ENCODE measurements around the gene MAML2. TPM values are rescaled to one million over a fixed set of nuclear protein-coding genes. Genes with fewer than 3 reads are reported as not detected.

MAML2 gene
- total RNA-seq, 1 experiment from 2014 or later: 0.11 TPM

DNA sequence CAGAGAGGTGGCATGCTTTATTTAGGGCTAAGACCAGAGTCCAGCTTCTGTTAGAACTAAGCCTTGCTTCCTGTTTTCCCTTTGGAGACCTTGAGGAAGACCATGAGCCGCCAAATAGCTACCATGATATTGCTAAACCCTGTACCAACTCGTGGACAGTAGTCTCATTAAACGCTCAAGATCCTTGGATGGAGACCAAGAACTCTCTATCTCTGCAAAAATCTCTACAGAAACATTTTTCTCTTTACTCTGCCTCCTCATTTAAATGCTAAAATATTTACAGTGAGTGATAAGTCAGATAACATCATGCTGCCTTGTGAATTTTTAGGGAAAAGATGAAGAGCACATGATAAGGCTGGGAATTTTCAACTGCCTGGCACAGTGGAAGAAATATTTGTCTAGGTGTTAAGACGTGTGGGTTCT is 197.8 kb downstream of the MAML2 start:
- Histone ChIP-seq H4K20me1 (ENCODE audit: insufficient read depth, low read depth, low read length) (no peaks in the 10 kb centered on the region), H3K4me1 (ENCODE audit: low read length) (no peaks in the 10 kb centered on the region), H3K27me3 (ENCODE audit: low read length) (0 out of 2 replicates have a peak, but pooled peaks cover 2% of the 10 kb centered on the region), H3K9ac (ENCODE audit: low read length) (no peak overlapping the region), H3K79me2 (ENCODE audit: low read length) (no peaks in the 10 kb centered on the region), H3K36me3 (ENCODE audit: insufficient read depth, low read length) (no peaks in the 10 kb centered on the region), H3K27ac (ENCODE audit: low read length) (no peak overlapping the region), H3K9me2 (replicated peaks; ENCODE audit: insufficient read depth, low read length) (no peaks in the 10 kb centered on the region), H2AFZ (ENCODE audit: low read length) (no peak overlapping the region), H3K4me3 (ENCODE audit: low read length) (no peak overlapping the region), H3K9me3 (ENCODE audit: low read length) (no peaks in the 10 kb centered on the region), H3K4me2 (ENCODE audit: low read depth, low read length, poor library complexity, severe bottlenecking) (no peak overlapping the region)
- DNase-seq: no peak

GRCh38 chr11:96144553-96144952 is 198.4 kb downstream of the MAML2 start:
- H3K4me2 ChIP-seq (ENCODE audit: low read depth, low read length, poor library complexity, severe bottlenecking): no peak overlapping the region
- H3K4me3 ChIP-seq (ENCODE audit: low read length): no peak overlapping the region
- H4K20me1 ChIP-seq (ENCODE audit: insufficient read depth, low read depth, low read length): no peaks in the 10 kb centered on the region
- 0 out of 2 replicates have a peak, but pooled peaks cover 2% of the 10 kb centered on the region for H3K27me3 ChIP-seq (ENCODE audit: low read length)
- H3K4me1 ChIP-seq (ENCODE audit: low read length): no peaks in the 10 kb centered on the region
- H2AFZ ChIP-seq (ENCODE audit: low read length): no peak overlapping the region
- H3K79me2 ChIP-seq (ENCODE audit: low read length): no peaks in the 10 kb centered on the region
- no peak overlapping the region for H3K9ac ChIP-seq (ENCODE audit: low read length)
- no peaks in the 10 kb centered on the region for H3K9me2 ChIP-seq (replicated peaks; ENCODE audit: insufficient read depth, low read length)
- H3K27ac ChIP-seq (ENCODE audit: low read length): no peak overlapping the region
- H3K36me3 ChIP-seq (ENCODE audit: insufficient read depth, low read length): no peaks in the 10 kb centered on the region
- DNase-seq: no peak
- H3K9me3 ChIP-seq (ENCODE audit: low read length): no peaks in the 10 kb centered on the region

- no peaks in the 10 kb centered on the region for H3K79me2 ChIP-seq (ENCODE audit: low read length)
- no peak for DNase-seq
- no peaks in the 10 kb centered on the region for H3K4me1 ChIP-seq (ENCODE audit: low read length)
- H3K9me2 ChIP-seq (replicated peaks; ENCODE audit: insufficient read depth, low read length): no peaks in the 10 kb centered on the region
- H3K4me3 ChIP-seq (ENCODE audit: low read length): no peak overlapping the region
- no peak overlapping the region for H3K9ac ChIP-seq (ENCODE audit: low read length)
- H3K27ac ChIP-seq (ENCODE audit: low read length): no peak overlapping the region
- no peak overlapping the region for H3K4me2 ChIP-seq (ENCODE audit: low read depth, low read length, poor library complexity, severe bottlenecking)
- no peaks in the 10 kb centered on the region for H4K20me1 ChIP-seq (ENCODE audit: insufficient read depth, low read depth, low read length)
- H2AFZ ChIP-seq (ENCODE audit: low read length): no peak overlapping the region
- H3K36me3 ChIP-seq (ENCODE audit: insufficient read depth, low read length): no peaks in the 10 kb centered on the region
- H3K27me3 ChIP-seq (ENCODE audit: low read length): 0 out of 2 replicates have a peak, but pooled peaks cover 2% of the 10 kb centered on the region
- H3K9me3 ChIP-seq (ENCODE audit: low read length): no peaks in the 10 kb centered on the region
Observed at GRCh38 chr11:96143041-96143521, 199.9 kb downstream of the MAML2 start.

- Histone ChIP-seq H2AFZ (ENCODE audit: low read length) (no peak overlapping the region), H3K9me3 (ENCODE audit: low read length) (no peaks in the 10 kb centered on the region), H3K27me3 (ENCODE audit: low read length) (0 out of 2 replicates have a peak, but pooled peaks cover 2% of the 10 kb centered on the region), H3K4me2 (ENCODE audit: low read depth, low read length, poor library complexity, severe bottlenecking) (no peak overlapping the region), H3K79me2 (ENCODE audit: low read length) (no peaks in the 10 kb centered on the region), H4K20me1 (ENCODE audit: insufficient read depth, low read depth, low read length) (no peaks in the 10 kb centered on the region), H3K4me1 (ENCODE audit: low read length) (no peaks in the 10 kb centered on the region), H3K9ac (ENCODE audit: low read length) (no peak overlapping the region), H3K27ac (ENCODE audit: low read length) (no peak overlapping the region), H3K36me3 (ENCODE audit: insufficient read depth, low read length) (no peaks in the 10 kb centered on the region), H3K4me3 (ENCODE audit: low read length) (no peak overlapping the region), H3K9me2 (replicated peaks; ENCODE audit: insufficient read depth, low read length) (no peaks in the 10 kb centered on the region)
- DNase-seq: no peak
Observed at GRCh38 chr11:96141626-96142025, 201.4 kb downstream of the MAML2 start.

- no peaks in the 10 kb centered on the region for H3K36me3 ChIP-seq (ENCODE audit: insufficient read depth, low read length)
Observed at GRCh38 chr11:96139691-96140090, 203.3 kb downstream of the MAML2 start.

DNA sequence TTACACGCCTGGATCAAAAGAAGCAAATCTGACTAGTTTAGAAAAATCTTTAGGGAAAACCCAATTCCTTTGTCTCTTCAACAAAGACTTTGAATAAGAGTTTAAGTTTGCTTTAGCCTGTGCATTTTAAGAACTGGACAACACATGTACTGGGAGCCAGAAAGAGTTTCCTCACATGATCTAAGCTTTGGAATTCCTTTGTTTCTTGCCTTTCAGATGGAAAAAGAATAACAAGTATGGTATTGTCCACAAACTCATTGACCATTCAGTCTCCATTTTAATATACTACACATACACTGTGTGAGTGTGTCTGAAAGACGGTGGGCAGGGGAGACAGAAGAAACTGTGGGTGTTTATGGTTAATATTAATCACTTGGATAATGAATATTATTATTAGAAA is 205.6 kb downstream of the MAML2 start:
- H3K27me3 ChIP-seq (ENCODE audit: low read length): no peaks in the 10 kb centered on the region
- no peak overlapping the region for H3K9ac ChIP-seq (ENCODE audit: low read length)
- no peak for DNase-seq
- no peak overlapping the region for H3K4me3 ChIP-seq (ENCODE audit: low read length)
- no peaks in the 10 kb centered on the region for H3K9me2 ChIP-seq (replicated peaks; ENCODE audit: insufficient read depth, low read length)
- H3K4me2 ChIP-seq (ENCODE audit: low read depth, low read length, poor library complexity, severe bottlenecking): no peak overlapping the region
- no peak overlapping the region for H2AFZ ChIP-seq (ENCODE audit: low read length)
- no peaks in the 10 kb centered on the region for H3K9me3 ChIP-seq (ENCODE audit: low read length)
- H4K20me1 ChIP-seq (ENCODE audit: insufficient read depth, low read depth, low read length): no peaks in the 10 kb centered on the region
- no peak overlapping the region for H3K27ac ChIP-seq (ENCODE audit: low read length)
- H3K79me2 ChIP-seq (ENCODE audit: low read length): no peaks in the 10 kb centered on the region
- no peaks in the 10 kb centered on the region for H3K4me1 ChIP-seq (ENCODE audit: low read length)
- H3K36me3 ChIP-seq (ENCODE audit: insufficient read depth, low read length): no peaks in the 10 kb centered on the region

More at GRCh38 chr11:96139691-96140090, 203.3 kb downstream of the MAML2 start:
- Histone ChIP-seq H2AFZ (ENCODE audit: low read length) (no peak overlapping the region), H3K9ac (ENCODE audit: low read length) (no peak overlapping the region), H4K20me1 (ENCODE audit: insufficient read depth, low read depth, low read length) (no peaks in the 10 kb centered on the region), H3K4me2 (ENCODE audit: low read depth, low read length, poor library complexity, severe bottlenecking) (no peak overlapping the region), H3K4me1 (ENCODE audit: low read length) (no peaks in the 10 kb centered on the region), H3K9me2 (replicated peaks; ENCODE audit: insufficient read depth, low read length) (no peaks in the 10 kb centered on the region), H3K79me2 (ENCODE audit: low read length) (no peaks in the 10 kb centered on the region), H3K4me3 (ENCODE audit: low read length) (no peak overlapping the region), H3K27me3 (ENCODE audit: low read length) (no peaks in the 10 kb centered on the region), H3K9me3 (ENCODE audit: low read length) (no peaks in the 10 kb centered on the region), H3K27ac (ENCODE audit: low read length) (no peak overlapping the region)
- no peak for DNase-seq

DNA sequence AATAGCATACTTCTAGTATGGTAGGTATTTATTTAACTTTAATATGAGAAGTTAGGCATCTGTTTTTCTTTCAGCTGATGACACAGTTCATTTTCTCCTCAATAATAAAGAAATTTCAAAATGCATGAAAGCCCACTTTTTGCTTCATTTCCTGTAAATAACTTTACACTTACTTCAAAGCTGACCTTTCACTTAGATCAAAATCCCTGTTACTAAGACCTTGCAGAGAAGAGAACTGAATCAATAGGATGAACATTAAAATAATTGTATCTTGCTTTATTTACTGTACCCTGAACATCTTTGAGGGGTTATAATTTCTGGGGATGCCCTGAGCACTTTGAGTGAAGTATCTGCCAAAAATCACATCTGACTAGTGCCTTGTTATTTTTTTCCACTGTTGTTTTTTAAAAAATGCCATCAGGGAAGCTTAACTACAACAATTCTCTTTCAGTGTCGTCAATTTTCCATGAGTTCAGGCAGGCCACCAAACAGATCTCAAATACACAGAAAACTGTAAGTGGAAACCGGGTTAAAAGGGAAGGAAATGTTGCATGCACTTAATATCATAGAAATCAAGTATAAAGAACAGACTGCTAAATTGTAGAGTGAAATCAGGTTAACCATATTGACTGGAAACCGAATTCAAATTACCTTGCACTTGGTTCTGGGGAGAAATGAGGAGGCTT is 206.2 kb downstream of the MAML2 start:
- no peak for DNase-seq
- Histone ChIP-seq H3K9ac (ENCODE audit: low read length) (no peak overlapping the region), H3K4me2 (ENCODE audit: low read depth, low read length, poor library complexity, severe bottlenecking) (no peak overlapping the region), H3K27me3 (ENCODE audit: low read length) (no peaks in the 10 kb centered on the region), H3K36me3 (ENCODE audit: insufficient read depth, low read length) (no peaks in the 10 kb centered on the region), H3K9me2 (replicated peaks; ENCODE audit: insufficient read depth, low read length) (no peaks in the 10 kb centered on the region), H3K9me3 (ENCODE audit: low read length) (no peaks in the 10 kb centered on the region), H3K4me1 (ENCODE audit: low read length) (no peaks in the 10 kb centered on the region), H4K20me1 (ENCODE audit: insufficient read depth, low read depth, low read length) (no peaks in the 10 kb centered on the region), H3K4me3 (ENCODE audit: low read length) (no peak overlapping the region), H3K27ac (ENCODE audit: low read length) (no peak overlapping the region), H2AFZ (ENCODE audit: low read length) (no peak overlapping the region), H3K79me2 (ENCODE audit: low read length) (no peaks in the 10 kb centered on the region)

DNA sequence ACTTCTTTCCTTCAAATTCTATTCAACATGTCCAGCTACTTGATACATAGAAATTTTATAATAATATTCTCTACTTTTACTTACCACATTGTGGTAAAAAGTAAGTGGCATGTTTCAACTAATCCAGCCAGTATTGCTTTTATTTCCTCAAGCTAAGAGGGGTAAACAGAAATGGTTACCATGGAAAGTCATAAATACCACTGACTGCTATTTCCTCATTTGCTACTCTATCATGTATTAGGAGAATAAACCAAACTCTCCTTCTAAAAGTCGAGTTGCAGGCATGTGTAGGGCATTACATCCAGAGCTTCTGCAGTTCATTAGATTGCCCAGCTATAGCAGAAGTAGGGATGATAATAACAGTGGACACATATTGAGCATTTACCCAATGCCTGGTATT is 208.4 kb downstream of the MAML2 start:
- H3K79me2 ChIP-seq (ENCODE audit: low read length): no peaks in the 10 kb centered on the region
- H3K9me3 ChIP-seq (ENCODE audit: low read length): no peaks in the 10 kb centered on the region
- no peak for DNase-seq
- no peak overlapping the region for H2AFZ ChIP-seq (ENCODE audit: low read length)
- no peaks in the 10 kb centered on the region for H3K27me3 ChIP-seq (ENCODE audit: low read length)
- no peak overlapping the region for H3K27ac ChIP-seq (ENCODE audit: low read length)
- no peaks in the 10 kb centered on the region for H3K4me1 ChIP-seq (ENCODE audit: low read length)
- H4K20me1 ChIP-seq (ENCODE audit: insufficient read depth, low read depth, low read length): no peaks in the 10 kb centered on the region
- H3K9me2 ChIP-seq (replicated peaks; ENCODE audit: insufficient read depth, low read length): no peaks in the 10 kb centered on the region
- no peak overlapping the region for H3K9ac ChIP-seq (ENCODE audit: low read length)
- H3K36me3 ChIP-seq (ENCODE audit: insufficient read depth, low read length): no peaks in the 10 kb centered on the region
- H3K4me2 ChIP-seq (ENCODE audit: low read depth, low read length, poor library complexity, severe bottlenecking): no peak overlapping the region
- no peak overlapping the region for H3K4me3 ChIP-seq (ENCODE audit: low read length)

Measured in Karpas-422 (cell line).